Panc1 (cell line): ENCODE measurements around the gene DNMT3A. TPM values are rescaled to one million over a fixed set of nuclear protein-coding genes. Genes with fewer than 3 reads are reported as not detected.
A peak's percentile ranks its signal among the peaks of the same experiment; 100 is the strongest.

Source experiments
- ATAC-seq: fragments of 200-7000 bp; cut with Tn5 transposase; 2 replicates; pipeline ENCODE4 v1.9.1; 2020; ENCODE audit warnings: mild to moderate bottlenecking, moderate library complexity
- Bru-seq: library from RNA; stranded (reverse); fragments of 400-500 nt; gene quantifications from one replicate; lab custom pipeline; 2021; lab: Mats Ljungman, UMichigan
- BruChase-seq, 2 experiments: library from RNA; stranded (reverse); fragments of 400-500 nt; gene quantifications; one replicate each; lab custom pipeline; 2021; lab: Mats Ljungman, UMichigan
- BruUV-seq: library from RNA; stranded (reverse); fragments of 400-500 nt; replicated peaks from 2 replicates; lab custom pipeline; 2021; lab: Mats Ljungman, UMichigan
- CTCF ChIA-PET: fragments of 300-600 bp; sonication (Branson Sonifier 250); formaldehyde crosslinking; loops from one replicate; lab custom pipeline; 2022; ENCODE audit warnings: antibody characterized with exemption; lab: Charles Lee
- POLR2A ChIA-PET: fragments of 300-600 bp; sonication (Branson Sonifier 250); formaldehyde crosslinking; loops from one replicate; lab custom pipeline; 2022; ENCODE audit warnings: antibody characterized with exemption; lab: Charles Lee
- DNase-seq: peaks from one replicate; pipeline ENCODE4 v3.0.0-alpha.2; 2010; ENCODE audit warnings: low read depth, low spot score
- H3K27ac ChIP-seq: 2 replicates; pipeline ENCODE4 v1.5.1; 2011; ENCODE audit warnings: mild to moderate bottlenecking, low read length, inconsistent platforms
- H3K27me3 ChIP-seq: fragments of 200-500 bp; sonication (Bioruptor generic); 2 replicates; pipeline ENCODE4 v1.6.0; 2014; ENCODE audit warnings: low read length, inconsistent platforms; ENCODE audit not compliant: control insufficient read depth, insufficient read depth
- H3K36me3 ChIP-seq: fragments of 200-500 bp; sonication (Bioruptor generic); 2 replicates; pipeline ENCODE4 v1.5.1; 2014; ENCODE audit warnings: inconsistent platforms, mild to moderate bottlenecking, low read length, moderate library complexity; ENCODE audit not compliant: control insufficient read depth, insufficient read depth
- H3K4me1 ChIP-seq: 2 replicates; pipeline ENCODE4 v1.5.1; 2011; ENCODE audit warnings: inconsistent platforms, mild to moderate bottlenecking, low read length, moderate library complexity; ENCODE audit not compliant: control insufficient read depth, insufficient read depth
- H3K4me3 ChIP-seq, 2 experiments: 2 replicates each; pipeline ENCODE4 v1.5.1; 2011 to 2012; ENCODE audit warnings: low read depth in 2 of 2, low read length in 2 of 2, mild to moderate bottlenecking in 2 of 2, inconsistent platforms in 1 of 2, moderate library complexity in 1 of 2
- H3K9me3 ChIP-seq: fragments of 200-500 bp; sonication (Bioruptor generic); 2 replicates; pipeline ENCODE4 v1.5.1; 2014; ENCODE audit warnings: low read depth, mild to moderate bottlenecking, inconsistent platforms, low read length, moderate library complexity; ENCODE audit not compliant: control insufficient read depth, insufficient read depth
- CTCF ChIP-seq: fragments of 450-650 bp; IDR thresholded peaks from 2 replicates; pipeline ENCODE4 v1.5.1; 2017; ENCODE audit warnings: mild to moderate bottlenecking
- POLR2AphosphoS5 ChIP-seq: IDR thresholded peaks from 2 replicates; pipeline ENCODE4 v1.6.1; 2012; ENCODE audit warnings: mild to moderate bottlenecking, low read depth, low read length, moderate library complexity
- REST ChIP-seq, 2 experiments: IDR thresholded peaks; 2 replicates each; pipeline ENCODE4 v1.6.1; 2011 to 2012; ENCODE audit warnings: low read depth in 2 of 2, control low read depth in 1 of 2, low read length in 1 of 2, mild to moderate bottlenecking in 1 of 2, moderate library complexity in 1 of 2; ENCODE audit not compliant: insufficient read depth in 1 of 2
- SIN3A ChIP-seq: IDR thresholded peaks from 2 replicates; pipeline ENCODE4 v1.6.1; 2012; ENCODE audit warnings: low read depth, mild to moderate bottlenecking, low read length, moderate library complexity, borderline replicate concordance; ENCODE audit not compliant: insufficient read depth
- TCF7L2 ChIP-seq: IDR thresholded peaks from 2 replicates; pipeline ENCODE4 v1.6.1; 2011; ENCODE audit warnings: mild to moderate bottlenecking, low read depth, low read length, inconsistent platforms
- in situ Hi-C: cut with HindIII; loops from 2 replicates; pipeline ENCODE4 v1.10.0; 2016; ENCODE audit warnings: low sequenced_read_pairs, low pct_unique_long_range_greater_than_20kb
- intact Hi-C: fragments of 100-400 bp; cut with micrococcal nuclease; formaldehyde crosslinking; loops from one replicate; pipeline ENCODE4 v1.10.0; 2022; ENCODE audit not compliant: unreplicated experiment
- long read RNA-seq: library from polyadenylated mRNA; unstranded; transcript quantifications from one replicate; pipeline ENCODE4 v2.0.0, GENCODE V29; 2021; ENCODE audit not compliant: unreplicated experiment
- polyA plus RNA-seq: library from polyadenylated mRNA; unstranded; fragments of >200 nt; gene quantifications from one replicate; pipeline ENCODE4 v1.2.1, GENCODE V29; 2012; ENCODE audit warnings: missing spikeins; ENCODE audit not compliant: insufficient read length
- total RNA-seq: library from RNA; stranded (reverse); gene quantifications from one replicate; pipeline ENCODE4 v1.2.1, GENCODE V29; 2021; ENCODE audit not compliant: unreplicated experiment

Gene DNMT3A
- 29.3 TPM for total RNA-seq
- polyA plus RNA-seq: 54.3 TPM
- Bru-seq, nascent RNA: percentile 57 among the genes with signal in this experiment
- BruChase-seq, experiment 1, labeled RNA remaining after a 2-hour chase: percentile 60 among the genes with signal in this experiment
- BruChase-seq, experiment 2, labeled RNA remaining after a 6-hour chase: percentile 61 among the genes with signal in this experiment
- long read RNA-seq, full-length matches to known transcripts: 10 of 42 reads
- long read RNA-seq, partial matches to known transcripts: 12 of 42 reads
- long read RNA-seq, other reads (novel, unspliced or antisense): 20 of 42 reads

DNA sequence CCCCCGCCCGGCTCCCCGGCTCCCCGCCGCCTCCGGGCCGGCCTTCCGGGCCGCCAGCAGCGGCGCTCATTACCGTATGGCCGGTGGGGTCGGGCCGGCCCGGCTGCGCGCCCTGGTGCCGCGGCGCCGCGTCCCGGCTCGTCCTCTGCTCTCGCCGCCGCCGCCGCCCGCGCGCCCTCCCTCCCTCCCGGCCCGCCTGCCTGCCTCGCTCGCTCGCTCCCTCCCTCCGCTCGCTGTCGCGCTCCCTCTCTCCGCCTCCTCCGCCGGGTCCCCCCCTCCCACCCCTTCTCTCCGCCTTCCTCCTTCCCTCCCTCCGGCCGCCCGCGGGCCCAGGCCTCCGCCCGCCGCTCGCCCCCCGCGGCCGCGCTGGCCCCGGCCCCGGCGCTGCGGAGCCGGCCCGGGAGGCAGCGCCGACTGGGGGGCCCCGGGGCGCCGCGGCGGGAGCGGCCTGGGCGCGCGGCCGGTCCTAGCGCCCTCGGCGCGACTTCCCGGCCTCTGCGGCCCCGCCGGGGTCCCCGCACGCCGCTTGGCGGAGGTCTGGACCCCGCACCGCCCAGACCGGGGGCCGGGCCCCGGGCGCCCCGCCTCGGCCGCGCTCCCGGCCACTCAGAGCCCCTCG lies at the start of gene DNMT3A:
Gene DNMT3A (minus strand): TSS at position 173 of the 619 bp plus-strand sequence. CDS start 27,941 bp downstream, outside the sequence.
- H3K36me3 ChIP-seq: no peaks in the 10 kb centered on the region
- no peaks in the 10 kb centered on the region for H3K27me3 ChIP-seq
- TF ChIP-seq TCF7L2 (no peak), CTCF (no peak), REST (IDR thresholded peaks at IDR 0.05; ENCODE audit: insufficient read depth in 1 of 2, low read depth in 2 of 2, low read length in 1 of 2) (no peak), SIN3A (no peak), POLR2AphosphoS5 (no peak)
- no peak within 1 kb of the TSS for H3K27ac ChIP-seq
- ChIA-PET POLR2A (no interaction called here), CTCF (interaction anchor here (0.6 kb wide), 1 partner anchor 11 kb away, joined by 6 read pairs; no protein-coding TSS in a partner anchor)
- BruUV-seq: no TSS peak
- DNase-seq (no peak), ATAC-seq (peak; percentile 67)
- H3K9me3 ChIP-seq: no peaks in the 10 kb centered on the region
- peak within 1 kb of the TSS; percentile 54 to 61 for H3K4me3 ChIP-seq
- in situ Hi-C loops (no loop called here), intact Hi-C loops (no loop called here)
- no peaks in the 10 kb centered on the region for H3K4me1 ChIP-seq

DNA sequence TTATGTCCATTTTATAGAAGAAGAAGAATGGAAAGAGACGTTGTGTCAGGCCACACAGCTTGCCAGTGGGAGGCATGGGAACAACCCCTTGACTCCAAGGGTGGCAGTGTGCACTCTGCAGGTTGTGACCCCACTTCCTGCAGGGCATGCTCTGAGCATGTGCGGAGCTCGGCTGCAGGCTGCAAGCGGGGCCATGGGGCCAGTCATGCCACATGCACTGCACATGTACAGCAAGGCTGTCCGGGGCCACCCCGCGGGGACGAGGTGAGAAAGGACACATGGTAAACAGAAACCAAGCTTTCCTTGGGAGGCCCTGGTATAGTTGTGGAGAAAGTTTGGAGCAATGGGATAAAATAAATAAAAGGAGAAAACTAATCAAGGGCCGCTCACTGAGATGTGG lies 47.4 kb upstream of the DNMT3A start:
- H3K36me3 ChIP-seq: no peaks in the 10 kb centered on the region
- intact Hi-C loops (no loop called here), in situ Hi-C loops (no loop called here)
- H3K4me3 ChIP-seq: no peak overlapping the region
- CTCF ChIA-PET: no interaction called here
- ATAC-seq (no peak), DNase-seq (no peak)
- POLR2A ChIA-PET: no interaction called here
- H3K27ac ChIP-seq: no peak overlapping the region
- H3K27me3 ChIP-seq: no peaks in the 10 kb centered on the region
- H3K4me1 ChIP-seq: no peaks in the 10 kb centered on the region
- BruUV-seq: no TSS peak
- no peaks in the 10 kb centered on the region for H3K9me3 ChIP-seq
- TF ChIP-seq CTCF: no peak
- TF ChIP-seq SIN3A: no peak
- TF ChIP-seq POLR2AphosphoS5: no peak
- no peak for TF ChIP-seq REST (IDR thresholded peaks at IDR 0.05; ENCODE audit: insufficient read depth in 1 of 2, low read depth in 2 of 2, low read length in 1 of 2)
